Posterior vena cava (tissue), 2 donors: ENCODE data around the gene FAM107A. TPM values are rescaled to one million over a fixed set of nuclear protein-coding genes. Genes with fewer than 3 reads are reported as not detected.

Experiments
- DNase-seq: peaks from one replicate; pipeline ENCODE4 v3.0.0-alpha.2; 2020; ENCODE audit warnings: low spot score
- intact Hi-C, 2 donors: fragments of 100-400 bp; cut with DNase I; formaldehyde crosslinking; loops; one replicate each; pipeline versions ENCODE4 v1.14.1 to v1.14.2; 2022 to 2023
- total RNA-seq, 2 donors: library from RNA; stranded (reverse); fragmentation: NEBNext Ultra II Directional; extraction: Animal tissue kit (Norgen Biotek cat#: 25700); gene quantifications; one replicate each; pipeline ENCODE4 v1.2.1, GENCODE V29; 2021
- donor health status: DM: yes; HTN: yes; CAD: no.
- donor health status: DM: yes; HTN: yes; CAD: no.

FAM107A gene
- total RNA-seq, 2 donors from 2014 or later = 22.9 to 38.7 TPM

DNA sequence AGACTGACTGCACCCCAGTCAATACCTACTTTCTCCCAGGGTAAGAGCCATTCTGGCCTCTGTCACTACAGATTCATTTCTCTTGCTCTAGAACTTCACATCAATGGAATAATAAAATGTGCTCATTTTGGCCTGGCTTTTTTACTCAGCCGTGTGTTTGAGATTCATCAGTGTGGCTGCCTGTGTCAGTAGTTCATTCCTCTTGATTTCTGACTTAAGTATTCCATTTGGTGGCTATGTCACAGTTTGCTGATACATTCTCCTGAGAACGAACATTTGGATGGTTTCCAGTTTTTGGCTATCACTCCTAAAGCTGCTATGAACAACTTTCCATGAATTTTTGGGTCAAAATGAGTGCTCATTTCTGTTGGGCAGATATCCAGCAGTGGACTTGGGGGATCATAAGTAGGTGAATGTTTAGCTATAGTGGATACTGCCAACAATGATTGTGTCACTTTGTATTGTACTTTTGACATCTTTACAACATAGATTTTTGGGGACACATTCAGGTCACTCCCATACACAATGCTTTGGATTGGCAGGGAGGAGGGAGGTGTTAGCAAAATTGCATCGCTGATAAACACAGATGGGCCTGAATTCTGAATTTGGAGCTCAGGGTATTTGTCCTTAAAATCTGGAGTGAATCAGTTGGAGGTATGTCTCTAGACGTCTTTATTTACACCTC, 19.8 kb upstream of the FAM107A start:
- DNase-seq = no peak
- intact Hi-C loops = no loop called here

DNA sequence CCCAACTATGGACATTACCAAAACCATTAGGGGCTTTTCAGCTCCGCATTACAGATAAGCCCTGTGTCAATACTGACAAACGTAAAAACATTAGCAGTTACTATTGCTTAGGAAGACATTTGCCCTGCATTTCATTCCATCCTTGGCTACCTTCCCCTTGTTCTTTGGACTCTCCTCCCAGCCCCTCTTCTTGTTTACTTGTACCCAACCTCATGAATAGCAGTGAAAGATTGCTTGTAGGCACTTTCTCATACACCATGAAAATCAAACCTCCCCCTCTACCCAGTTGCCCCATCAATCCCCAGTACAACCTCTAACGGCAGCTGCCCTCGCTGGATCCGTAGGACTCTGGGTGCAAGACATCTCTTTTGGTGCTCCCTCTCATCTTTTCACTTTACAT, 16.9 kb upstream of the FAM107A start:
- no peak for DNase-seq
- intact Hi-C loops = no loop called here

DNA sequence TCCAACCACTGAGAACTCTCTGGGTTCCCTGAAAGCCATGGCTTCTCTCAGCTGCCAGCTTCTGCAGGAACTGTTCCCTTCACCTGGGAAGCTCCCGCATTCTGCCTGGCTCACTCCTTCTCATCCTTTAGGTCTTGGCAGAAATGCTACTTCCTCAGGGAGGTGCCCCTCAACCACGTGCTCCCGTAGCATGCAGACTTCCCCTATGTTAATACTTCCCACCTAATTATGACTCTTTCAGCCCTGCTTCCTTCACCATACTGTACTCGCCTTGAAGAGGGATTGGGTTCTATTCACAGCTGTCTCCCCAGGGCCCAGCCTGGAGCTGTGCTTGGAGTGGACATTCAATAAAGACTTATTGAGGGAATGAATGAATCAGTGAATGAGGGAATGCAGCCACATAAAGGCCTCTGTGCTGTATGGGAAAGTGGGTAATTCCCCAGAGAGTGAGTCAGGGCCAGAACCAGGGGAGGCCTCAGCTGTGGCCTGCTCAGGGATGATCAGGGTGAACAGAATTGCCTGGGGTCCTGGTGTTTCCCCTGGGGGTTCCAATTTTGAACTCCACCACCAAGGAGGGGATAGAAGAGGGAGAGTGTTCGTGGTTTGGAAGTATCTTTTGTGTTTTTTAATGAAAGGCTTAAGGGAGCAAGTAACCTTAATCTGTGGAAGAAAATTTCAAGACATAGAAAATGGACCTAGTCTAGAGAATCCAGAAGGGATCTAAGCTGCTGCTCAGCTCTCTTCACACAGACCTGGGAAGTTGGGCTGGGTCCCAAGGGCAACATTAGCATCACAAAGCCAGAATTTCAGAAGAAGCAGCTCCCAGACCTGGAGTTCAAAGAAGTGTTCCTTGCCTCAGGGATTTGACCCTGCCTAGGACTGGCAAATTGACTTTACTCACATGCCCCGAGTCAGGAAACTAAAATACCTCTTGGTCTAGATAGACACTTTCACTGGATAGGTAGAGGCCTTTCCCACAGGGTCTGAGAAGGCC, 14.6 kb upstream of the FAM107A start:
- DNase-seq = peak; percentile 26
- intact Hi-C loops = no loop called here

DNA sequence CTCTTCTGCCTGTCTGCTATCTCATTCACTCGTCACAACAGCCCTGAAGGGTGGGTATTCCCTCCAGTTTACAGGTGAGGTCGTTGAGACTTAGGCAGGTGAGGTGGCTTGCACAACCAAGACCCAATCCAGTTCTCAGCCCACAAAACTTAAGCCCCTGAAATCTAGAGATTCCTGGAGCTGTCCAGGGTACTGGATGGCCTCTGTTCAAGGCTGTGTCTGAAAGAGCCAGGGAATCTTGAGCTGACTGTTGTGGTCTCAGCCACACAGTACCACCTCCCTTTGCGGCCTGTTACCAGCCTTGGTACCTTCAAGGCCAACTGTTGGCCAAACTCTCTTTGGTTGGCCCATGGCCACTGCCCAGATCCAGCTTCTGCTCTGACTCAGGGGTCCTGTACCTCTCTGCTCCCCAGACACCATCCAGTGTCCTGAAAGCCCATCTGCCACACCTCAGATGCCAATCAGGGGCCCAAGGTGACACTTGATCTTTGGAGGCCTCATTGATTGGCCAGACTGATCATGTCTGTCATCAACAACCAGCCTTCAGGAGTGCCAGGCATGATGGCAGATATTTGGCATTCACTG, 10.9 kb upstream of the FAM107A start:
- peak; percentile 46 for DNase-seq
- intact Hi-C loops = no loop called here

DNA sequence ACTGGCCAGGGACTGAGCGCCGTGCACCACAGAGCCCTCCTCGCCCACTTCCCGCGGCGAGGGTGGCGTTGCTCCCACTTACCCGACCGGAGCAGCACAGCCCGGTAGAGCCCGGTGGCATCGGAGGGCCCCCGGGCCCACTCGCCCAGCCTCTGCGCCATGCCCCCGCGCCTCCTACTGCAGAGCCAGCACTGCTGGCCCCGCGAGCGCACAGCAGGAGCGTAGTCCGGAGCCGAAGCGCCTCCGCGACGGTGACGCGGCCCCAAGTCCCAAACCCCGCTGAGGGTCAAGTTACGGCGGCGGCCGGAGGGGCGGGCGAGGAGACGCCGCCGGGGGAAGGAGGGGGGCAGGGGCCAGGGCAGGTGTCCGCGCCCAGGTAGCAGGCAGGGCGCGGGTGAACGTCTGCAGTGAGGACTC, 9.6 kb upstream of the FAM107A start:
- peak; percentile 80 for DNase-seq

DNA sequence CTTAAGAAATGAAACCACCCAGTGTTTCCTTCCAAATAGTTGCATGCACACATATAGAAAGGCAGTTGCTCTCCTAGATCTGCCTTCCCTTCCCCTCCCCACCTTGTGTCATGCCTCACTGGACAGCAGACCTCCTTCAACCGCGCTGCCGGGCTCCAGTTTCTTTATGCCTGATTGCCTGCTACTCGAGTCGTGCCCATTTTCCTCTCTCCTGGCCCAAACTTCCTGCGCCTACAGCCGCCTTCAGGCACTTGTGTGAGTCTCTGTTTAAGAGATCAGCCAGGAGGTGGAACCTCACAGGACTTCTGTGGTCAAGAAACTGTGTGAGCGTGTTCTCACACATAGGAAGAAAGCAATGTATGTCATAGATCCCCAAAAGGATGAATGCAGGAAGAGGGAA, 8.8 kb upstream of the FAM107A start:
- intact Hi-C loops = no loop called here
- DNase-seq = peak; percentile 63

More for the DNA sequence above, 9.6 kb upstream of the FAM107A start:
- intact Hi-C loops = no loop called here

DNA sequence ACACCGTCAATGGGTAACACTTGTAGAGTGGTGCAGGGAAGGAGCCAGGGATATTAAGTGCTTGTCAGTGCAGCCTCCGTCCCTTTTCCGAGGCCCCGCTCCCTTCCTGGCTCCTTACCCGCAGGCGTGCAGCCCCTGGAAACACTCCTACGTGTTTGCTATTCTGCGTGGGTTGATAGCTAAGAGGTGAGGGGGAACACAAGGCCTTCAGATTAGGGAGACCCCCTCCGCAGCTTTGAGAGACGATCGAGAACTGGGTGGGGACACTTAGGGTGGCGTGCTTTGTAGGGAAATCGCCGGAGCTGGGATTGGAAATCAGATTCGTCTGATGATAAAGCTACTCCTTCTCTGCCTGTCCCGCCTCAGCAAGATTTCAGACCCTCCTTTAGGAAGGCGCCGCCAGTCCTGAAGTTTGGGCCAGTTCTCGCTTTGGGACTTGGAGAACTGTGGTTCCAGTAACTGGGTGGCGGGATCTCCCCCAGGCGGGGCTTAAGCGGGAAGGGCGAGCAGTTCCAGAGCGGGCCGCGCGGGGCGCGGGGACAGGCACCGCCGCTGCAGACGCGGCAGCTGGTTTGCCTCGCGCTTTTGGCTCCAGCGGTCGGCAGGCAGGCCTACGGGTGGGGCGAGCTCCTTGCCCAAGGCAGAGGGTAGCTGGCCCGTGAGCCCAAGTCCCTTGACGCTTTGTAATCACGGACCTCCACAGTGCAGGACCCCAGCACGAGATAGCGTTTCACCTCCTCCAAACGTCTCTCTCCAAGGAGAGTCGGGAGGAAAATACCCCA, 8.0 kb upstream of the FAM107A start:
- intact Hi-C loops = no loop called here
- peak; percentile 96 for DNase-seq

DNA sequence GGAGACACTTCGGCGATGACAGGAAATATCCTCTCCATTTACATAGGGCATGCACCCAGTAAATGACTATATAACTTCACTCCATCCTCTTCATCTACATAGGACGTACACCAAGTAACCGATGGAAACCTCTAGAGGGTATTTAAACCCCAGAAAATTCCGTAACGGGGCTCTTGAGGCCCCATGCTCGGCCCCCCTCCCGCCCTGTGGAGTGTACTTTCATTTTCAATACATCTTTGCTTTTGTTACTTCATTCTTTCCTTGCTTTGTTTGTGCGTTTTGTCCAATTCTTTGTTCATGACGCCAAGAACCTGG, 7.5 kb upstream of the FAM107A start:
- intact Hi-C loops = no loop called here
- DNase-seq = no peak

DNA sequence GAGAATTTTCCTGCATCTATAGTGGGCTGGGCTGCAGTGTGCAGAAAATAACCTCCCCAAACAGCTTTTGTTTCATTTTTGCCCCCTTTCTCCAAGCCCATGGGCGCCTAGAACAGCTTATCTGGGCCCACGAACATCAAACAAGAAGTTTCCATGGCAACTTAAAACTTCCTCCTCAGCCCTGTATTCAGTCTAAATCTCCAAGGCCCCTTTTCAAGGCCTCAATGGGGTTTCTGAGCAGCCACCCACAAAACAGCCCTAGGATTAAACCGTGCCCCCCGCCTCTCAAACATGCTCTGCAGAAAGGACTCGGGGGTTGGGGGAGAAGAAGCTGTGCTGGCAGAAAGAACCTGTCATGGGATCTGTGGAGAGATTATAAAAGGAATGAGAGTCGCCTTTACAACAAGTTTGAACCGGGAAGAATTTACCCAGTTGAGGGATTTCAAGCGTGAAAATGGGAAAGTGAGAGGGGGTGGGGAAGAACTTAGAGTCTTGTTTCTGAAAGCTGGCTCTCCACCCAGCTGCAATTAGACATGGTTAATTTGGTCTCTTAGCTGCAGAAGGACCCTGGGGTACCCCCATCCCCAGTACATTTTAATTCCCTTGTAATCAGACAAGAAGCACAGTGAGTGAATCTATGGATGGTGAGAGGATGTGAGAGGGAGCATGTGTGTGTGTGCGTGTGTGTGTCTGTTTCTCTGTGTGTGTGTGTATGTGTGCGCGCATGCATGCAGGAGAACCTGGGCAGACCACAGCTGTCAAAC, 4.3 kb upstream of the FAM107A start:
- peak; percentile 11 for DNase-seq
- intact Hi-C loops = no loop called here

DNA sequence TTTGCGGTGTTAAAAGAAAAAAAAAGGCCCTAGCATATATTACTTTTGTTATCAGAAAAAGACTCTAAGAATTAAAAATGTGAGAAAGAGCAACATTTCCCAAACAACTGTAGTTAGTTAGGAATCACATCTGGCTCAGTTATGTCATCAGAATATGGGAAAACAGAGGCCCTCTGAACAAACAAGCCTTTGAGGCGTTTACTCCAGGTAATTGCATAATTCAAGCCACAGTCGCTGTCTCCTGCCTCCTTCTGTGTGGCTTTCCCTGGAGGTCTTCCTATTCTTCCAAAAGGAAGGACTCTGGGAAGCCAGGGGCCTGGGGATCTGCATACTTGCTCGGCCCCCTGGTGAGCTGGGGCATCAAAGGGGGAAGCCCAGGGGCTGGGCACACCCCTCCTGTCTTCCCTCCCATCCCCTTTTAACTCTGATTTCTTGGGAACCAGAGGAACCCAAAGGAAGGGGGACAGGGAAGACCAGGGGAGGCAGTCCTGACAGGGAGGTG, 3.7 kb upstream of the FAM107A start:
- peak; percentile 31 for DNase-seq
- intact Hi-C loops = loop anchor here in 1 of 2 donors (1.0 kb wide), 1 partner anchor 51 kb away; no protein-coding TSS in a partner anchor

DNA sequence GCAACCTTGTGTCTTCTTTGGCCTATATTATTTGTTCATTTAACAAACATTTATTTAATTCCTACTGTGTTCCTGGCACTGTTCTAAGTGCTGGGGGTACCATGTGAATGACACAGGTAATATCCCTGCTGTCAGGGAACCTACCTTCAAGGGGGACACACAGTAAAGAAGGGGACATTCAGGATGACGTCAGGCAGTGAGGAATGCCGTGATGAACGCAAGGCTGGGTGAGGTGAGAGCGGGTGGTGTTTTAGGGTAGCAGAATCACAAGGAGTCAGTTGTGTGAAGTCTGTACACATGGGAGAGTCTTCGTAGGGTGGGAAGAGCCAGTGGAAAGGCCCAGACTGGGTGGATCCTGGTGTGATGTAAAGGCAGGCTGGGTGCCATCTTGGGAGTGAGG, 1.7 kb upstream of the FAM107A start:
- intact Hi-C loops = no loop called here
- no peak for DNase-seq

DNA sequence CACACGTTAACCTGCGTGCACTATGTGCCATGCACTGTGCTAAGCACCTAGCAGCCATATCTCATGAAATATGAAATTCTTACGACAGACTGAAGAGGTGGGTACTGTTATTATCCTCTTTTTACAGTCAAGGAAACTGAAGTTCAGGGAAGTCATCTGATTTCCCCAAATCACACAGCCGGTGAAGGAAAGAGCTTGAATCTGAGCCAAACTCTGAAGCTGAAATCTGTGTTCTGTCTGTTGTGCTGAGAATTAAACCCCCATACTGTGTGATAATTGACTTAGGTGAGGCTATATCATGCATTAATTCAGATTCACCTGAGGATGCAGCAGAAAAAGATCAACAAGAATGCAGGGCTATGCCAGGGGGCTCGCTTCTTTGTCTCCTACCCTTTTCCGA, 475 bp downstream of the FAM107A start:
- no peak for DNase-seq
- intact Hi-C loops = no loop called here

DNA sequence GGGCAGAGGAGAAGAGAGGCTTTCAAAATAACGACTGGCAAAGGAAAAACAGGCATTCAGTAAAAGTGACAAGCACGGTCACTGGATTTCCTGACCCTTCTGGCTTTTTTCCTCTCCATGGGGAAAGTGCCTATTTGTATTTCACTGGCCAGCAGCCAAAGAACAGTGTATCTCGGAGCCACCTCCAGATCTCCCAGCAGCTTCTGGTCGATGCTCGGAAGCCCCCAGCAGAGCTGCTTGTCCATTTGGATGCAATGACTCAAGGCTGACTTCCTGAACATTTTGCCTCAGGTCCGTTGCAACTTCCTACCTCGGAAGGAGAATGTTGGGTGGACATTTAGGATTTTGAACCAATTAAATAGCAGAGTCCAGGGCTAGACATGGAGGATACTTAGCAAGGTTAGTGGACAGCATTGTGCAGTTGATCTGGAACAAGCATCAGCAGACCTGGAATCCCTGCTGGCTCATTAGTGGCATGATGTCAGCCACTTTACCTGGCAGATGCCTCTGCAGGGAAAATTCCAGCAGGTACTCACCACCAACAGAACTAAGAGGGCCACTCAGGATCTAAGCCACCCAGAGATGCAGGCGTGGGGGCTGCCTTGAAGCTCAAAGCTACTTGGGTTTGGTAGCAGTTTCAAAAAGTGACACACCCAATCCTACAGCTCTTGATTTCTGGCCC, 1.1 kb downstream of the FAM107A start:
- DNase-seq = peak; percentile 66
- intact Hi-C loops = no loop called here

DNA sequence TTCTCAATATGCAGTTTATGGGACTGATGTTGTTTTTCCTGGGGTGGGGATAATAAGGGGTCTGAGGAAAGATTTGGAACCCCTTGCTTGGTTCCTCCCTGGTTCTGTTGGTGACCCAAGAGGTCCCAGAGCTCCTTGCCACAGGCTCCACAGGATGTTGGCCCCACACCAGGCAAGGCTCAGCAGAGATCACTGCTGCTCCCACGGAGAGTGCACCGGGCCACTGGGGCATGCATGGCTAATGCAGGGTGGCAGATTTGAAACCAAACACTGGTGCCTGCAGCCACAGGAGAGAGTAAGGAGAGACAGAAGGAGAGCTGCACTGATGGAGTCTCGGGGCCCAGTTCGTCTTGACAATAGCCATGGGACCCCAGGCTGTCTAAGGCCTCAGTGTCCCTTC, 2.5 kb downstream of the FAM107A start:
- peak; percentile 69 for DNase-seq
- intact Hi-C loops = no loop called here

DNA sequence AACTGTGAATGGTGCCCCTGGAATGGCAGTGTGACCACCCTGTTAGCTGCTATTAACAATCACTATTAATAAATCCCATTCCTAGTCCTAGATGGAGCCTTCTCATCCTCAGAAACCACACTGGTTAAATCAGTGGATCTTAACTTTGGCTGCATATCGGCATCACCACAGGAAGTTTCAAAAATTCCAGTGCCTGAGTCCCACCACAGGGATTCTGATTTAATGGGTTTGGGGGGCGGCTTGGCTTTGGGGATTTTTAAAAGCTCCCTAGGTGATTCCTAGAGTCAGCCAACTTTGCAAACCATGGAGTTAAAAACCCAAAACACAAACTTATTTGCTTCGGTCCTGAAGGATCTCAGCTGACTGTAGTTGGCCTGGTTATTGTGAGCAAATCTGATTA, 3.1 kb downstream of the FAM107A start:
- peak; percentile 14 for DNase-seq
- intact Hi-C loops = no loop called here

DNA sequence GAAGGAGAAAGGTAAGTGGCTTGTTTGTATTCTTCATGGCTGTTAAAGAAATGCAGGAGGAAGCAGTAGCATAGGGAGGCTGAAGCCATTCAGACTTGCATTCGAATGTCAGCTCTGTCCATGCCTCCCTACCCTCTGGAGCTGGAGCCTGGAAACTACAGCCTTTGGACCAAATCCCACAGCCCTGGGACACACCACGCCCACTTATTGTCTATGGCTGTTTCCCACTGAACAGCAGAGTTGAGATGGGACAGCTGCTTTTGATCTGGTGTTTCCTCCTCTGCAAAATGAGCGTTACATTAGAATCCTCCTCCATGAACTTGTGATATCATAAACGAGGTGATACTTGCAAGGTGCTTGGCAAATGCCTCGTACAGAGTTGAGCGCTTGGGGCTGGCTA, 3.6 kb downstream of the FAM107A start:
- intact Hi-C loops = no loop called here

DNA sequence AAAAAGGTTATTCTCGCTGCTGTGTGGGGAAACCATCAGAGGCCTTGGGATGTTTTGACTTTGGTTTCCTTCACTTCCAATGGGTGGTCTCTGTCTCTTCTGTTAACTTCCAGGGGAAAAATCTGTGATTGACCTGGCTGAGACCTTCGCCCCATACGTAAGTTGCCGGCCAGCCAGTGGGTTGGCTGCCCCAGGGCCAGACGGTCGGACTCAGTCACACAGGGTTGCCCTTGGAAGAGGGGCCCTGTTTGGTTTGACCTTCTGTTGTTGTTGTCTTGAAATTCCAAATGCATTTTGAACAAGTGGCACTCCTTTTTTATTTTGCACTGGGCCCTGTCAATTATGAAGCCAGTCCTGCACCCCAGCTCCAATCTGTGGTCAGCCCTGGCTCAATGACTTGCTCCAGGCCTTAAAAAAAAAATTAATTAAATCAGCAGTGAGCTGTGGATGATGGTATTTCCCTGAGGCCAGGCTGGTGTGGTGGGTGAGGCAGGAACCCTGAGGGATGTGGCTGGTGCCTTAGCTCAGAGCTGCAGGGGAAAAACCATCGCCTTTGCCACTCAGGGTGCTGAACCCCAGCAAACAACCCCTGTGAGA, 4.5 kb downstream of the FAM107A start:
- peak; percentile 72 for DNase-seq
- intact Hi-C loops = no loop called here

More for the DNA sequence above, 3.6 kb downstream of the FAM107A start:
- DNase-seq = no peak
